ENCODE data around the gene VKORC1. TPM values are rescaled to one million over a fixed set of nuclear protein-coding genes. Genes with fewer than 3 reads are reported as not detected.

The VKORC1 gene
- polyA plus RNA-seq, 3 donors = 64.6 to 86.1 (median 72.4) TPM

GRCh38 chr16:31087971-31088370, 6.6 kb downstream of the VKORC1 start:
- DNase-seq = no peak

- DNase-seq = no peak
Observed at GRCh38 chr16:31087481-31087880, 7.1 kb downstream of the VKORC1 start.

GRCh38 chr16:31086629-31086906, 8.0 kb downstream of the VKORC1 start:
- DNase-seq = no peak

- DNase-seq = no peak
Observed at GRCh38 chr16:31085873-31086628, 8.5 kb downstream of the VKORC1 start.

GRCh38 chr16:31085411-31085810, 9.2 kb downstream of the VKORC1 start:
- no peak for DNase-seq

GRCh38 chr16:31084584-31085302, 9.9 kb downstream of the VKORC1 start:
- DNase-seq = no peak

- DNase-seq = no peak
Observed at GRCh38 chr16:31083981-31084380, 10.6 kb downstream of the VKORC1 start.

GRCh38 chr16:31083556-31083955, 11.0 kb downstream of the VKORC1 start:
- DNase-seq = no peak

- no peak for DNase-seq
Observed at GRCh38 chr16:31083081-31083480, 11.5 kb downstream of the VKORC1 start.

GRCh38 chr16:31082368-31083045, 12.1 kb downstream of the VKORC1 start:
- DNase-seq = no peak

- DNase-seq = no peak
Observed at GRCh38 chr16:31081428-31082351, 12.9 kb downstream of the VKORC1 start.

- DNase-seq = no peak
Observed at GRCh38 chr16:31080756-31081419, 13.7 kb downstream of the VKORC1 start.

- no peak for DNase-seq
Observed at GRCh38 chr16:31080035-31080629, 14.5 kb downstream of the VKORC1 start.

GRCh38 chr16:31079342-31079944, 15.2 kb downstream of the VKORC1 start:
- no peak for DNase-seq

GRCh38 chr16:31078597-31079341, 15.8 kb downstream of the VKORC1 start:
- DNase-seq = no peak

- no peak for DNase-seq
Observed at GRCh38 chr16:31077592-31078396, 16.8 kb downstream of the VKORC1 start.

GRCh38 chr16:31077024-31077423, 17.6 kb downstream of the VKORC1 start:
- no peak for DNase-seq

GRCh38 chr16:31076319-31076718, 18.3 kb downstream of the VKORC1 start:
- no peak for DNase-seq

GRCh38 chr16:31074814-31075183, 19.8 kb downstream of the VKORC1 start:
- no peak for DNase-seq
